B cell (primary cell): ENCODE results near the gene LRRK2. TPM values are rescaled to one million over a fixed set of nuclear protein-coding genes. Genes with fewer than 3 reads are reported as not detected.

Source experiments
- ATAC-seq: fragments of 200-7000 bp; cut with Tn5 transposase; one replicate; pipeline ENCODE4 v1.10.0; 2021; ENCODE audit warnings: low read depth, mild to moderate bottlenecking, moderate number of reproducible peaks, moderate library complexity
- CTCF ChIA-PET: fragments of 350-600 bp; sonication (Branson Sonifier 250); formaldehyde crosslinking; loops from one replicate; lab custom pipeline; 2021; ENCODE audit warnings: antibody characterized with exemption, inconsistent platforms; lab: Charles Lee
- POLR2A ChIA-PET: fragments of 350-600 bp; sonication (Branson Sonifier 250); formaldehyde crosslinking; loops from one replicate; lab custom pipeline; 2021; ENCODE audit warnings: antibody characterized with exemption; lab: Charles Lee
- DNase-seq: peaks from one replicate; pipeline ENCODE4 v3.0.0; 2013
- H2AFZ ChIP-seq: 2 replicates; pipeline ENCODE4 v1.6.1; 2012; ENCODE audit warnings: mild to moderate bottlenecking, low read depth, low read length; ENCODE audit not compliant: insufficient read depth, poor library complexity, severe bottlenecking
- H3K27ac ChIP-seq, 2 donors: 1 replicate in 1 of 2; 2 replicates in 1 of 2; pipeline ENCODE4 v1.5.1; 2012 to 2013; ENCODE audit warnings: low read length in 2 of 2, mild to moderate bottlenecking in 2 of 2, moderate library complexity in 1 of 2
- H3K27me3 ChIP-seq, 4 experiments: fragments of 200-600 bp in 1 of 4; sonication (generic) in 1 of 4; replicated peaks in 1 of 4; 1 replicate in 2 of 4; 2 replicates in 2 of 4; pipeline versions ENCODE4 v1.6.1 to v1.7.0; 2013 to 2016; ENCODE audit warnings: low read length in 3 of 4, mild to moderate bottlenecking in 2 of 4, mixed read lengths in 1 of 4, moderate library complexity in 1 of 4; ENCODE audit not compliant: insufficient read depth in 4 of 4, control insufficient read depth in 3 of 4; ENCODE audit errors: control extremely low read depth in 1 of 4
- H3K36me3 ChIP-seq, 2 experiments: replicated peaks in 1 of 2; 1 replicate in 1 of 2; 2 replicates in 1 of 2; pipeline versions ENCODE4 v1.6.1 to v1.7.1; 2013; ENCODE audit warnings: low read length in 1 of 2; ENCODE audit not compliant: insufficient read depth in 2 of 2, control insufficient read depth in 1 of 2; ENCODE audit errors: control extremely low read depth in 1 of 2, extremely low read depth in 1 of 2
- H3K4me1 ChIP-seq, 2 donors: fragments of 200-600 bp in 1 of 2; sonication (generic) in 1 of 2; 1 replicate in 1 of 2; 2 replicates in 1 of 2; pipeline versions ENCODE4 v1.5.1 to v1.6.1; 2013 to 2017; ENCODE audit warnings: low read length in 2 of 2; ENCODE audit not compliant: control insufficient read depth in 2 of 2, insufficient read depth in 2 of 2
- H3K4me2 ChIP-seq: replicated peaks from 2 replicates; pipeline ENCODE3; 2012; ENCODE audit warnings: mild to moderate bottlenecking, low read depth, low read length; ENCODE audit not compliant: poor library complexity, severe bottlenecking
- H3K4me3 ChIP-seq, 5 experiments: fragments of 200-600 bp in 1 of 5; sonication (generic) in 1 of 5; 1 replicate in 3 of 5; 2 replicates in 2 of 5; pipeline versions ENCODE4 v1.5.1 to v1.7.0; 2011 to 2016; ENCODE audit warnings: low read length in 4 of 5, mild to moderate bottlenecking in 4 of 5, low read depth in 2 of 5, control low read depth in 1 of 5, moderate library complexity in 1 of 5; ENCODE audit not compliant: insufficient read depth in 1 of 5; ENCODE audit errors: control extremely low read depth in 1 of 5, extremely low read depth in 1 of 5
- H3K79me2 ChIP-seq: fragments of 200-600 bp; sonication (generic); one replicate; pipeline ENCODE4 v1.6.0; 2016; ENCODE audit warnings: low read length; ENCODE audit not compliant: control insufficient read depth, insufficient read depth
- H3K9ac ChIP-seq: fragments of 200-600 bp; sonication (generic); 2 replicates; pipeline ENCODE4 v1.6.1; 2017; ENCODE audit warnings: mild to moderate bottlenecking, low read length, moderate library complexity
- H3K9me3 ChIP-seq, 3 donors: one replicate each; pipeline versions ENCODE4 v1.6.1 to v1.7.1; 2013; ENCODE audit warnings: low read length in 2 of 3; ENCODE audit not compliant: control insufficient read depth in 2 of 3, insufficient read depth in 1 of 3; ENCODE audit errors: control extremely low read depth in 1 of 3
- H4K20me1 ChIP-seq: 2 replicates; pipeline ENCODE4 v1.6.0; 2012; ENCODE audit warnings: mild to moderate bottlenecking, low read length; ENCODE audit not compliant: insufficient read depth, control insufficient read depth, poor library complexity, severe bottlenecking
- H3K27ac Mint-ChIP-seq: one replicate; pipeline ENCODE4 v1.8.0; 2021; ENCODE audit warnings: mixed read lengths
- H3K27me3 Mint-ChIP-seq: one replicate; pipeline ENCODE4 v1.8.0; 2021; ENCODE audit warnings: mixed read lengths
- H3K4me1 Mint-ChIP-seq: one replicate; pipeline ENCODE4 v1.8.0; 2021; ENCODE audit warnings: mixed read lengths
- H3K4me3 Mint-ChIP-seq: one replicate; pipeline ENCODE4 v1.8.0; 2021; ENCODE audit warnings: mixed read lengths
- H3K9me3 Mint-ChIP-seq: one replicate; pipeline ENCODE4 v1.8.0; 2022; ENCODE audit warnings: mixed read lengths; ENCODE audit not compliant: insufficient read depth
- EZH2 ChIP-seq: IDR thresholded peaks from 2 replicates; pipeline ENCODE4 v1.6.1; 2012; ENCODE audit warnings: borderline replicate concordance, low read depth, mild to moderate bottlenecking, moderate library complexity, low read length; ENCODE audit not compliant: insufficient read depth, poor library complexity, severe bottlenecking
- WGBS: methylation state at CpG from one replicate; pipeline ENCODE4 v1.1.5; 2013; ENCODE audit warnings: missing lambda C conversion rate; ENCODE audit not compliant: insufficient coverage; 5-methylcytosine and 5-hydroxymethylcytosine counted together
- intact Hi-C: fragments of 100-400 bp; cut with micrococcal nuclease; formaldehyde crosslinking; loops from one replicate; pipeline ENCODE4 v1.10.0; 2022
- polyA plus RNA-seq: library from polyadenylated mRNA; depleted of rRNA; stranded (reverse); fragments of >200 nt; gene quantifications from 2 replicates; pipeline ENCODE4 v1.2.3, GENCODE V29; 2012
- total RNA-seq, 2 donors: library from RNA; stranded (reverse); fragments of 120-200 nt in 1 of 2; gene quantifications; 1 replicate in 1 of 2; 2 replicates in 1 of 2; pipeline versions ENCODE4 v1.2.3 to v1.2.4, GENCODE V29; 2013 to 2022
- TF ChIP-seq, protein P1 (sequence below): fragments of 200-600 bp; IDR thresholded peaks from one replicate; pipeline ENCODE4 v1.8.0; 2022; ENCODE audit warnings: antibody characterized with exemption, mild to moderate bottlenecking

Gene LRRK2
- total and polyA plus RNA-seq, 2 donors (not counting 1 experiment from before 2014, with no cell fraction given), result 14.1 to 60.2 TPM

DNA sequence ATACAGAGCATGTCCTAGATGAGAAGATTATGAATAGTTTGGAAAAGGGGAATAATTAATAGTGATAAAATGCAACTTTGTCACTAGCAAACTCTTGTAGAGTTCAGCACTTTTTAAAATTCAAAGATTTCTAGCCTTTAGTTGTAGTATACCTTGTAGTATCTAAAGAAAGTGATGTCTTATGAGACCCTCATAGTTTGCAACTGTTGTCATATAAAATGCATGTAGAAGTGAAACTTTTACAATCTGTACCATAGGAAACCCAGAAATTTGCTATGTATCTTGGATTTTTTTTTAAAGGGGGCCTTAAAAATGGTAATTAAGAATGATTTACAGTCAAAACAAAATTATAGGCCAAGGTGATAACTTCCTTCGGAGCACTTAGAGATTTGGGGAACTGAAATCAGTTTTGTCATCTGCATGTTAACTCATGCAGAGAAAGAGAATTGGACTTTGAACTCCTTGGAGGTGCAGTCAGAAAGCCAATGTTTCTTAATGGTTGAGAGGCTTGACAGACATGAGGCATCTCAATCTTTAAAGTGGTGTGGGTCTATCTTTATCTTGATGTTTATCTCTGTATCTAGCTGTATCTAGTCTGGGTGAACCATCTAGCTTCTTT, 1.3 kb downstream of the LRRK2 start:
- peaks cover 43% of the 10 kb centered on the region for H3K79me2 ChIP-seq
- intact Hi-C loops, result loop anchor here (1.0 to 10.0 kb wide), 7 partner anchors 23 to 611 kb away; partner anchors contain the start of gene ABCD2
- H3K4me3 ChIP-seq, result peak overlapping the region; percentile 63 to 96 (median 76)
- peak overlapping the region; percentile 84 for H3K4me2 ChIP-seq
- TF ChIP-seq EZH2, result no peak
- TF ChIP-seq, protein P1, sequence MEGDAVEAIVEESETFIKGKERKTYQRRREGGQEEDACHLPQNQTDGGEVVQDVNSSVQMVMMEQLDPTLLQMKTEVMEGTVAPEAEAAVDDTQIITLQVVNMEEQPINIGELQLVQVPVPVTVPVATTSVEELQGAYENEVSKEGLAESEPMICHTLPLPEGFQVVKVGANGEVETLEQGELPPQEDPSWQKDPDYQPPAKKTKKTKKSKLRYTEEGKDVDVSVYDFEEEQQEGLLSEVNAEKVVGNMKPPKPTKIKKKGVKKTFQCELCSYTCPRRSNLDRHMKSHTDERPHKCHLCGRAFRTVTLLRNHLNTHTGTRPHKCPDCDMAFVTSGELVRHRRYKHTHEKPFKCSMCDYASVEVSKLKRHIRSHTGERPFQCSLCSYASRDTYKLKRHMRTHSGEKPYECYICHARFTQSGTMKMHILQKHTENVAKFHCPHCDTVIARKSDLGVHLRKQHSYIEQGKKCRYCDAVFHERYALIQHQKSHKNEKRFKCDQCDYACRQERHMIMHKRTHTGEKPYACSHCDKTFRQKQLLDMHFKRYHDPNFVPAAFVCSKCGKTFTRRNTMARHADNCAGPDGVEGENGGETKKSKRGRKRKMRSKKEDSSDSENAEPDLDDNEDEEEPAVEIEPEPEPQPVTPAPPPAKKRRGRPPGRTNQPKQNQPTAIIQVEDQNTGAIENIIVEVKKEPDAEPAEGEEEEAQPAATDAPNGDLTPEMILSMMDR, result no peak
- peak; percentile 89 for DNase-seq
- peak overlapping the region; percentile 20 for H2AFZ ChIP-seq
- H3K4me3 Mint-ChIP-seq, result peak overlapping the region; percentile 94
- no peaks in the 10 kb centered on the region for H3K9me3 Mint-ChIP-seq
- peaks cover 0 to 4% (median 4%) of the 10 kb centered on the region in 3 donors for H3K9me3 ChIP-seq
- ChIA-PET CTCF (interaction anchor here (0.8 kb wide), 1 partner anchor 18 kb away, joined by 3 read pairs; no protein-coding TSS in a partner anchor), POLR2A (interaction anchor here (1.0 kb wide), 1 partner anchor 23 kb away, joined by 4 read pairs; no protein-coding TSS in a partner anchor)
- peaks cover 47 to 61% of the 10 kb centered on the region in 2 donors for H3K4me1 ChIP-seq
- H3K27me3 Mint-ChIP-seq, result no peaks in the 10 kb centered on the region
- peak overlapping the region; percentile 97 for H3K27ac Mint-ChIP-seq
- H3K36me3 ChIP-seq, result peaks cover 0 to 6% of the 10 kb centered on the region in 2 experiments
- H3K4me1 Mint-ChIP-seq, result peaks cover 74% of the 10 kb centered on the region
- peak overlapping the region; percentile 80 to 98 for H3K27ac ChIP-seq
- H4K20me1 ChIP-seq, result no peaks in the 10 kb centered on the region
- ATAC-seq, result peak; percentile 50
- H3K27me3 ChIP-seq, result no peaks in the 10 kb centered on the region
- peak overlapping the region; percentile 88 for H3K9ac ChIP-seq
- no CpG with 5 or more reads among the region's 1 CpG for WGBS

DNA sequence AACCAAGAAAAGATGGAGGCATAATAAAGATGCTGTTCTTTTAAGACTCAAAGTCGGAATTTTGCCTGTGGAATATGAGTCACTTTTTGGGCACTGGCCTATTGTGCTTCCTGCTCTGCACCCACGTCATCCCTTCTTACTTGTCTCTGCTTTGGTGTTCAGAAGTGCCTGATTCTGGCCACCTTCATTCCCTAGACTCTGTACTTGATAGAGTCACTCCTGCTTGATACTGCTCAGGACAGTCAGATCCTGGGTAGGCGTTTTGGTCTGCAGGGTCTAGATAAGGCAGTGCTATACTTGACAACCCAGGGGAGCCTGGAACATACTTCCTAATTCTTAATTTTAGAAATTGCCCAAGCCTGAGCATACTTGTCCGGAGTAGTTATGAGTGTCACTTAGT, 1.9 kb downstream of the LRRK2 start:
- DNase-seq (peak; percentile 63), ATAC-seq (peak; percentile 6)
- H3K36me3 ChIP-seq, result peaks cover 0 to 6% of the 10 kb centered on the region in 2 experiments
- H3K27ac ChIP-seq, result peak overlapping the region; percentile 80 to 98
- H2AFZ ChIP-seq, result peak overlapping the region; percentile 20
- peaks cover 0 to 4% (median 4%) of the 10 kb centered on the region in 3 donors for H3K9me3 ChIP-seq
- H3K9me3 Mint-ChIP-seq, result no peaks in the 10 kb centered on the region
- intact Hi-C loops, result loop anchor here (1.0 to 10.0 kb wide), 5 partner anchors 23 to 612 kb away; partner anchors contain the start of gene ABCD2
- peaks cover 69% of the 10 kb centered on the region for H3K4me1 Mint-ChIP-seq
- POLR2A ChIA-PET, result interaction anchor here (1.0 kb wide), 1 partner anchor 22 kb away, joined by 4 read pairs; no protein-coding TSS in a partner anchor
- H3K4me3 ChIP-seq, result peak overlapping the region; percentile 6 to 96 (median 76)
- H3K9ac ChIP-seq, result peak overlapping the region; percentile 88
- no peaks in the 10 kb centered on the region for H4K20me1 ChIP-seq
- no peak for TF ChIP-seq EZH2
- TF ChIP-seq, protein P1, result no peak
- H3K27me3 ChIP-seq, result no peaks in the 10 kb centered on the region
- H3K4me3 Mint-ChIP-seq, result peak overlapping the region; percentile 94
- H3K4me2 ChIP-seq, result peak overlapping the region; percentile 84
- WGBS, result no CpG with 5 or more reads among the region's 4 CpGs
- peak overlapping the region; percentile 97 for H3K27ac Mint-ChIP-seq
- peaks cover 50 to 61% of the 10 kb centered on the region in 2 donors for H3K4me1 ChIP-seq
- no peaks in the 10 kb centered on the region for H3K27me3 Mint-ChIP-seq
- peaks cover 46% of the 10 kb centered on the region for H3K79me2 ChIP-seq
- CTCF ChIA-PET, result interaction anchor here (0.8 to 1.2 kb wide), 2 partner anchors 18 to 88 kb away, joined by 3 read pairs; no protein-coding TSS in a partner anchor
